Hematopoietic multipotent progenitor cell treated with erythropoietin and hydrocortisone succinate and interleukin-3 and kit ligand, for 8 days (in vitro differentiated cells): ENCODE data around the gene MUC12.

Experiments used
- DNase-seq: peaks from one replicate; pipeline ENCODE4 v3.0.0-alpha.2; 2015

The MUC12 gene

GRCh38 chr7:101066141-101066832, 96.9 kb downstream of the MUC12 start:
- DNase-seq, result no peak

GRCh38 chr7:101066833-101067177, 97.4 kb downstream of the MUC12 start:
- DNase-seq, result no peak

DNA sequence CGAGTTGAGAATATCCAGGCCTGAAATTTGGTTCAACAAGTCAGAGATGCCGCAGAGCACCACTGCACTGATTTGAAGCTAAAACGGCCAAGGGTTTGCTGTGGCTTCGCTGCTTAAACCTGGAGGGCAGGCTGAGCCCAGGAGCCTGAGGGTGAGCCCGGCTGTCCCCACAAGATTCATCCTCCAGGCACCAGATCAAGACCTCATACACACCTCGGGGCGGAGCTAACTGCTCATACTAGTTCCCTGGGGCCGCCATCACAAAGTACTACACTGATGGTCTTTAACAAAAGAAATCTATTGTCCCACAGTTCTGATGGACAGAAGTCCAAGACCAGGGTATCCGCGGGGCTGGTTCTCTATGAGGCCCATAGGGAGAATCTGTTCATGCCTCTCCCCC, 99.0 kb downstream of the MUC12 start:
- no peak for DNase-seq
